NCI-H82 (cell line): ENCODE data around the gene ZBTB7C.

Experiments
- DNase-seq: peaks from one replicate; lab custom pipeline; 2025; lab: John Stamatoyannopoulos, UW

ZBTB7C gene

DNA sequence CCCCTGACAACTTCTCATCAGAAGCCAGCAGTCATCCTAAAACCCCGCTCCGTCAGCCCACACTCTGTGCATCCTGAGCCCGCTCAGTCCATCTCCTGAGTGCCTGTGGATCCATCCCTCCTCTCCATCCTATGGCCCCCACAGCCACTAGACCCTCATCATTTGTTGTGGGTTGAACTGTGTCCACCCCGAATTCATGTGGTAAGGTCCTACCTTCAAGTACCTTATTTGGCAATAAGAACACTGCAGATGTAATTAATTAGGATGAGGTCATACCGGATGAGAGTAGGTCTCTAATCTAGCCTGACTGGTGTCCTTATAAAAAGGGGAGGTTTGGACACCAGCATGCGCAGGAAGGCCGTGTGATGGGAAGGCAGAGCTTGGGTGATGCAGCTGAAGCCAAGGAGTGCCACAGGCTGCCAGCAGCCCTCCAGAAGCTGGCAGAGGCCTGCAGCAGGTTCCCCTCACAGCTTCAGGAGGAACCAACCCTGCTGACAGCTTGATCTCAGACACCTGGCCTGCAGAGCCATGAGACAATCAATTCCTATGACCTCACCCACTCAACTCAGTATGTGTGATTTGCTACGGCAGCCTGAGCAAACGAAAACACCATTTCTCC lies 192.4 kb downstream of the ZBTB7C start:
- DNase-seq, result no peak

GRCh38 chr18:48215876-48216638 lies 193.1 kb downstream of the ZBTB7C start:
- DNase-seq, result no peak

DNA sequence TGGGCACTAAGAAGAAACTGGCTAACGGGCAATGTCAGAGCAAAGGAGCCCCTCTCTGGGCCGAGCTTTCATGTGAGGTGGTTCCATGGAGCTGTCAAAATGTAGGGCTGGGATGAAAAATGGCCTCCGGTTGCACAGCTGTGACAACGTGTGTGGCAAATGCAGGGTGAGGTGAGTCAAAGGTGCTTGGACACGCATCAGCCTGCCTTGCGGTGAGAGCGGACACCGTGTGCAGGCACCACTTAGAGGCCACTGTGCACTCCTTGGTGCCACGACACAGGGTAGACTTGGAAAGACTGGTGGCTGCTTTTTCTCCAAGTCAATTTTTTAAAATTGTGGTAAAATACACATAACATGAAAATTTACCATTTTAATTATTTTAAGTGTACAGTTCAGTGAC lies 195.4 kb downstream of the ZBTB7C start:
- no peak for DNase-seq

GRCh38 chr18:48208432-48209140 lies 200.6 kb downstream of the ZBTB7C start:
- no peak for DNase-seq

DNA sequence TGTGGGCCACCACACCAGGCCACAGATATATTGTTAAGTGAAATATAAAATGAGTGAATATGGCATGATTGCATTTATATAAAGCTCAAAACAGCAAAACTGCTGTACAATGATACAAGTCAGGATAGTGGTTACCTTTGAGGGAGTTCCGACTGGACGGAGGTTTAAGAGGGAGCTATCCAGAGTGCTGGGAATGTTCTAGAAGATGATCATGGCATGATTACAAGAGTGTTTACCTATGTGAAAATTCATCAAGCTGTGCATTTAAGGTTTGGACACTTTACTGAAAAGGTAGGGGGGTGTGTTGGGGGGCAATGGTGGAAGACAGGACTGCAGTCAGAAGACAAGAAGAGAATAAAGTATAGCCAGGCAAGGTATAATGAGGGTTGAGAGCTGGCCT lies 201.4 kb downstream of the ZBTB7C start:
- DNase-seq, result no peak

GRCh38 chr18:48206887-48207286 lies 202.3 kb downstream of the ZBTB7C start:
- DNase-seq, result no peak

DNA sequence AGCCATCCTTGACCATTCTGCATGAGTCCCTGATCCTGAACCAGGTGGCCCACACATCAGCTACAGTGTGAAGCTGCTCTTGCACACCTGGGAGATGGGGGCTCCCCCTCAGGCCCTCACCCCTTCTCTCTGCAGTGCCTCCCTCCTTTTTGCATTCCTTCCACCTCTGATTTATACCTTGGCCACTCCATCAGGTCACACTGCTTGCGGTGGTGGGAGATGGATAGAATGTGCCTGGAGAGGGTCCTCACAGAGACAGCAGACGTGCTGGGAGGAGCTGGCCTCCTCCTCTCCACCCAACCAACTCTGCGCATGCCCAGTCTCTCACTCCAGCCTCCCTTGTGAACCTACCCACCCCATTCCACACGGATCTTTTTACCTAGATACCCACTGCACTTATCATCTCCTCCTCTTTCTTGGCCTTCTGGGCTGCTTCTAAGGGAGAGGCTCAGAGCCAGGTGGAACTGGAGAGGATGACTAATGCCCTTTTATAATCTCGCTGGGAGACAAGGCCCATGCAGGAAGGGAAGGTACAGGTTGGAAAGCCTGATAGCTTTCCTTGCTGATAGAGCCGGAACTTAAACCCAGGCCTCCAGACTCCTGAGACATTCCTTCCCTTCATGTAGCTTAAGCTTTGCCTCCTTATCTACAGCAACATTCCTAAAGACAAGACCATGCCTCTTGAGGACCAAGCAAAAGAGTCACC lies 205.1 kb downstream of the ZBTB7C start:
- DNase-seq, result no peak

DNA sequence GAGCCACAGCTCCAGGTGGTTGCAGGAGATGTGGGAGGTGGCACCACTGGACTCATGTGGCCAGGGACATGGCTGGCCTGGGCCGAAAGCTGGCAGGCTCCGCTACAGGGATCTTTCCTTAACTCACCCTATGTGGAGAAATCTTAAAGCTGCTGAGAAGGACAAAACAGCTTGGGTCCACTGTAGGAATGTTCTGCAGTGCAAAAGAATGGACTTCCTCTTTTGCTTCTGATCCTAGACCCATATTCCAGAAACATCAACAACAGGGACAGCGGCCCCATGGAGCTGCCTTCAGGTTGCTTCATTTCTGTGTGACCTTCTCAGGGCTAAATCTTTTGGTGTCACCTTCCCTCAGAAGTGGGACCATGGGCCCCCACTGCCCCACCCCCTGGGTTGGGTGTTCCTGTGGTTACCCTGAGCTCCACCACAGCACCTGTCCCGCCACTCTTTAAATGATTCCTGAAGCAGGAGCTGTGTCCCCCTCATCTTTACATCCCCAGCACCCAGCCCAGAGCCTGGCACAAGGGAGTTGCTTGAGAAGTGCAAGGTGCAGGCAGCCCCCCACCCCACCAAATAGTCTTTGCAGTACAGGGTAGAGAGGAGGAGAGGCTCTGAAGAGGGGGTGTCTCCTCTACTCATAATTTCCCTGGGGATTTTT lies 205.8 kb downstream of the ZBTB7C start:
- no peak for DNase-seq

DNA sequence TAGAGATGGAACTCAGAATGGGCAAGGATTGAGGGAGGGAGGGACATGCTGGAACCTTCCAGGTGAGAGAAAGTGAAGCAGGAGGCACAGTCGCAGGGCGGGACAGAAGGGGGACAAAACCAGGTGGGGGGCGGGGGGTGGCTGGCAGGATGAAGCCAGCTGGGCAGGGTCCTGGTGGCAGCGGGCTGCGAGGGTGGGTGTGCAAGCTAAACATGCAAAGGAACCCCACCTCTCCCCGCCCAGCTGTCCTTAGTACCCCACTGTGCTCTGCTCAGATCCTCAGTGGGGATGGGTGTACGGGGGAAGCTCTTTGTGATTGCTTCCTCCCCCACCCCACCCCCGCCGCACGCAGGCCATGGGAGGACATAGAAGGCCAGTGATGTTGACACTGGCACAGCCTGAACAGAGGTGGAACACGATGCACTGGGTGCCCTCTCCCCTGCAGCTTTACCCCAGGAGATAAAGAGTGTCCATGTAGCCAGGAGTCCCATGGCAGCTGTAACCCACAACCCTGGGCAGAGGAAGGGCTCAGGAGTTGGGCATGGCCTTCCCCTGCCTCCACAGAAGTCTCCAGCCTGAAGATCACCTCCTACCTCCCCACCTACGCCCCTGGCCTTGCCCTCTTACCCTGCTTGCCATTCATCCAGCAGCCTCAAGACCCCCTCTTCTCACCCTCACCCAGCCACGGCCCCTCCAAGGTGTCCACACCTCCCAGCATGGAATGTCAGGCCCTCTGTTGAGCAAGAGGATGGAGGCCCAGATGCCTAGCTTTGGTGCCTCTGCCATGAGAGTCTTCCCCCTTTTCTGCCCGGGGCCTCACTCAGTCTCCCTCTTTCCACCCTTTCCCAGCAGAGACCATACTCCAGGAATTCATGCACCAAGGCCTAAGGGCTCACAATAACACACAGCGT lies 206.6 kb downstream of the ZBTB7C start:
- DNase-seq, result no peak

- no peak for DNase-seq
These were observed 207.2 kb downstream of the ZBTB7C start for GRCh38 chr18:48202006-48202348.

DNA sequence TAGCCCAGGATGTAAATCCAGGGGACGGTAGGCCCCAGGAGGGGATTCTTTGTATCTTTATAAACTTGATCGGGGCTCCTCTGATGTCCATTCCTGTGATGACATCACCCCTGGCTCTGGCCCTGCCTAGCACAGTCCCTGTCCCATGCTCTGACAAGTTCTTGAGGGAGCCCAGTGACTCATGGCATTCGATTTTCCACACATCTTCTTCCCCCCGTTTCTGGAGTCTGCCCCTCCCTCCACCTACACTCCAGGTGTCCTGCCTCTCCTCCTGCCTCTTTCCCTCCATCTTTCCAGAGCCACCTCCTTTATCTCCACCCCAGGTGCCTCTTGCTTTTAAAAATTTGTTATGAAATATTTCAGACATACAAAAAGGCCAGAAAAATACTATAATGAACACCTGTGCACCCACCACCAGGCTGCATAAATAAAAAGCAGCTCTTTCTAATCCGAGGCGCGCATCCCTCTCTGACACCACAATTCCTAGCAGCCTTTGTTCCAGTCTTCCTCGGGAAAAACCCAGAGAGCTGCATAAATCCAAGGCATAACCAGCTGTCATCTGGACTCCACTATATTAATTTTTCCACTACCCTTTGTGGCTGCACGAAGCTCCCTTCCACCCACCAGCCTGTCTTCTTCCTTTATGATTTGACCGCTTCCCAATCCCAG lies 207.7 kb downstream of the ZBTB7C start:
- DNase-seq, result no peak

GRCh38 chr18:48200631-48201336 lies 208.4 kb downstream of the ZBTB7C start:
- no peak for DNase-seq

DNA sequence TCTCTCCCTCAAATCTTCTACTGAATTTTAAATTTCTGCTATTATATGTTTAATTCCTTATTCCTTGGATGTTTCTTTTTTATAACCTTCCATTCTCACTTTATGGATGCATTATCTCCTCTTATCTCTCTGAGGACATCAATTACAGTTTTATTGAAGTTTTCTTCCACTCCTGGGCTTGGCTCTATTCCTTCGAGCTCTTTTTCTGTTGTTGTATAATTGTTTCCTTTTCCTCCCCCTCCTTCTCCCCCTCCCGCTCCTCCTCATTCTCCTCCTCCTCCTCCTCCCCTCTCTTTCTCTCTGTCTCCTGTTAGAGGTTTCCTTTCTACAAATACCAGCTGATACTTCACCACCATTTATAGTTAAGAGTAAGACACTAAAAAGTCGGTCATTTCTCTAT lies 209.8 kb downstream of the ZBTB7C start:
- DNase-seq, result no peak

DNA sequence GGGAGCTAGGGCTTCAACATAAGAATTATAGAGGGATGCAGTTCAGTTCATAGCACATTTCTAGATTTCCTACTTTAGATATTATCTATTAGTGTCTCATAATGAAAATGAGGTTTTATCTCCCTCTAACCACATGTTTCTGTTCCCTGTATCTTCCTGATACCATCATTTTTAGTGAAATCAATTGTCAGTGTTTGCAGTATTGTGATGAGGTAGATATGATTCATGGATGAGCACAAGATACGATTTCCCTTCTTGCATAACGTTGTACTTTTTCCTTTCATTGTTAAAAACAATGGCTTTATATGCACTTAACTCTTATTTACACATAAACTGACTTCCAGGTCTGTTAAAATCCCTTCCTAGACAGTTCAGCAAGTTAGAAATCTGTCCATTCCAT lies 211.4 kb downstream of the ZBTB7C start:
- DNase-seq, result no peak

- DNase-seq, result no peak
These were observed 213.4 kb downstream of the ZBTB7C start for GRCh38 chr18:48195787-48196186.

GRCh38 chr18:48194591-48195181 lies 214.5 kb downstream of the ZBTB7C start:
- DNase-seq, result no peak

GRCh38 chr18:48193521-48194492 lies 215.4 kb downstream of the ZBTB7C start:
- DNase-seq, result no peak

GRCh38 chr18:48192542-48192941 lies 216.6 kb downstream of the ZBTB7C start:
- DNase-seq, result no peak
